Tibial nerve (tissue), 4 donors: ENCODE results near the gene NLRP14.

ENCODE experiments used
- CTCF ChIP-seq, 5 experiments: fragments of 200-600 bp in 3 of 5; fragments of 450-650 bp in 2 of 5; sonication (generic) in 3 of 5; IDR thresholded peaks; one replicate each; pipeline ENCODE4 v1.5.1; 2016 to 2019; ENCODE audit warnings: antibody characterized with exemption in 5 of 5, mild to moderate bottlenecking in 3 of 5, moderate library complexity in 2 of 5
- EP300 ChIP-seq, 2 donors: sonication (generic); formaldehyde crosslinking; IDR thresholded peaks; one replicate each; pipeline ENCODE4 v1.6.1; 2017; ENCODE audit warnings: antibody characterized with exemption in 2 of 2, mild to moderate bottlenecking in 1 of 2
- POLR2A ChIP-seq, 2 donors: fragments of 450-650 bp; IDR thresholded peaks; one replicate each; pipeline ENCODE4 v1.6.1; 2017; ENCODE audit warnings: antibody characterized with exemption in 2 of 2, mild to moderate bottlenecking in 2 of 2, moderate library complexity in 2 of 2

DNA sequence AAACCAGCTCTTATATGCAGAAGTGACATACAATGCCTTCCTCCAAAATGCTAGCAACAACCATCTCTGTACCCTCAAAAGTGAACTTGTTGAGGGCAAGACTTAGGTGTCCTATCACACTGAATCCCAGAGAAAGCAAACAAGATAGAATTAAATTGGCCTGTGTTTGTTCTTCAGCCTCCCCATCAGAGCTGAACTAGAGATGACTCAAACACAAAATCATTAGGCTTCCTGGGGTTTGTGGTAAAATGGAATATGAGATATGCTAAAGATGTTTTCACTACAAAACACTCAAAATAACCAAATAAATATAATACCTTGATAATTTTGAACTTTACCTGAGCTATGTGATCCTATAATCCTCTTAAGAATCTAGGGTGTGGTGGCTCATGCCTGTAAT lies 31.8 kb upstream of the NLRP14 start:
- TF ChIP-seq CTCF (IDR thresholded peaks at IDR 0.05) (no peak), POLR2A (IDR thresholded peaks at IDR 0.05) (no peak), EP300 (IDR thresholded peaks at IDR 0.05) (no peak)
